NCI-H187 (cell line): ENCODE measurements around the gene PLXDC1.

Experiments used
- DNase-seq, 2 experiments: peaks; one replicate each; lab custom pipeline; 2025; lab: John Stamatoyannopoulos, UW

PLXDC1 gene

DNA sequence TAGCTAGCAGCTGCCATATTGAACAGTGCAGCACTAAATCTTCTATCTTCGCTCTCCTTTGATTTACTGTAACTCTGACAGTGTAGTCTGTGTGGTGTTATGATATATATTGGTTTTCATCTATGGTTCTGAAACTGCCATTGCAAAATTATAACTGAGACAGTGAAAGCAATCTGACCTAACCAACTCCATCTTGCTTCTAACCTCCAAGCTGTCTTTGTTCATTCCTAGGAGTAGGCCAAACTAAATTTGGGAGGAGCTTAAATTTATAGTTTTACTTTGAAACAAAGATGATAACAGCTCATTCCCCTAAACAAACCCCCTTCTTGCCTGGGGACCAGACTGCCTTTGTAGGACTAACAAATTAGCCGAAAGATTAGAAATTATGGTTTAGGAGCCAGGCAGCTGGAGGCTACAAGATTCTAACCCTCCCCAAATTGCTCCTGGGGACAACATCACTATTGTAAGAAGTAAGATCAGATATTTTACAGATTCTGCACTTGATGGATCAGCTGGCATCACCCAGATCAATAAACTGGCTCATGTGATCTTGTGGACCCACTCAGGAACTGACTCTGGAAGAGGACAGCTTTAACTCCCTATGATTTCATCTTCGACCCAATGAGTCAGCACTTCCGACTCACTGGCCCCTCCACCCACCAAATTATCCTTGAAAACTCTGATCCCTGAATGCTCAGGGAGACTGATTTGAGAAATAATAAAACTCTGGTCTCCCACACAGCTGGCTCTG is 137.2 kb downstream of the PLXDC1 start:
- no peak for DNase-seq
